IMR-90 (cell line): ENCODE measurements around the gene HTT. TPM values are rescaled to one million over a fixed set of nuclear protein-coding genes. Genes with fewer than 3 reads are reported as not detected.

Experiments used
- ATAC-seq: fragments of 200-7000 bp; cut with Tn5 transposase; 2 replicates; pipeline ENCODE4 v1.9.1; 2020; ENCODE audit warnings: low read depth, mild to moderate bottlenecking, moderate library complexity
- BruUV-seq: library from RNA; stranded (reverse); fragments of 400-500 nt; replicated peaks from 2 replicates; lab custom pipeline; 2021; lab: Mats Ljungman, UMichigan
- CTCF ChIA-PET: fragments of 300-600 bp; formaldehyde crosslinking; extraction: SDS; loops from one replicate; lab custom pipeline; 2021; ENCODE audit warnings: antibody characterized with exemption; lab: Yijun Ruan, JAX
- POLR2A ChIA-PET: fragments of 300-600 bp; sonication (Branson Sonifier 250); formaldehyde crosslinking; loops from one replicate; lab custom pipeline; 2022; ENCODE audit warnings: antibody characterized with exemption; ENCODE audit not compliant: unreplicated experiment; lab: Charles Lee
- DNase-seq: peaks from one replicate; pipeline ENCODE4 v3.0.0; 2013
- H2AFZ ChIP-seq: replicated peaks from 2 replicates; pipeline ENCODE3; 2013; ENCODE audit warnings: low read length, mild to moderate bottlenecking; ENCODE audit not compliant: poor library complexity
- H2AK5ac ChIP-seq: 2 replicates; pipeline ENCODE4 v1.6.1; 2013; ENCODE audit warnings: low read depth, low read length, inconsistent platforms
- H2AK9ac ChIP-seq: replicated peaks from 2 replicates; pipeline ENCODE3; 2013; ENCODE audit warnings: mild to moderate bottlenecking, low read depth, low read length, moderate library complexity; ENCODE audit not compliant: poor library complexity
- H2BK120ac ChIP-seq: 2 replicates; pipeline ENCODE4 v1.6.1; 2013; ENCODE audit warnings: low read depth, low read length, inconsistent platforms
- H2BK15ac ChIP-seq: 3 replicates; pipeline ENCODE4 v1.6.1; 2013; ENCODE audit warnings: low read depth, low read length, inconsistent platforms
- H2BK20ac ChIP-seq: 2 replicates; pipeline ENCODE4 v1.6.1; 2013; ENCODE audit warnings: low read depth, mild to moderate bottlenecking, inconsistent platforms, low read length, moderate library complexity
- H2BK5ac ChIP-seq: 2 replicates; pipeline ENCODE4 v1.6.1; 2013; ENCODE audit warnings: mild to moderate bottlenecking, low read depth, low read length, inconsistent platforms; ENCODE audit not compliant: poor library complexity, severe bottlenecking
- H3K14ac ChIP-seq: replicated peaks from 2 replicates; pipeline ENCODE4 v1.6.1; 2013; ENCODE audit warnings: low read depth, low read length, inconsistent platforms
- H3K18ac ChIP-seq: 2 replicates; pipeline ENCODE4 v1.6.1; 2013; ENCODE audit warnings: low read depth, low read length, control low read depth
- H3K23ac ChIP-seq: 2 replicates; pipeline ENCODE4 v1.6.1; 2013; ENCODE audit warnings: low read depth, low read length, inconsistent platforms
- H3K27ac ChIP-seq: 2 replicates; pipeline ENCODE4 v1.5.1; 2013; ENCODE audit warnings: mild to moderate bottlenecking, control low read depth, low read length; ENCODE audit not compliant: insufficient read depth
- H3K27me3 ChIP-seq: 2 replicates; pipeline ENCODE4 v1.6.1; 2013; ENCODE audit warnings: low read length; ENCODE audit not compliant: control insufficient read depth, insufficient read depth
- H3K36me3 ChIP-seq: 2 replicates; pipeline ENCODE4 v1.6.1; 2013; ENCODE audit warnings: low read length, mixed read lengths; ENCODE audit not compliant: control insufficient read depth, insufficient read depth
- H3K4ac ChIP-seq: 2 replicates; pipeline ENCODE4 v1.6.1; 2013; ENCODE audit warnings: low read depth, low read length, inconsistent platforms
- H3K4me1 ChIP-seq: 2 replicates; pipeline ENCODE4 v1.6.1; 2013; ENCODE audit warnings: low read length, mixed read lengths; ENCODE audit not compliant: control insufficient read depth, insufficient read depth
- H3K4me2 ChIP-seq: 2 replicates; pipeline ENCODE4 v1.6.1; 2013; ENCODE audit warnings: low read depth, mild to moderate bottlenecking, control low read depth, low read length, moderate library complexity
- H3K4me3 ChIP-seq: 2 replicates; pipeline ENCODE4 v1.5.1; 2013; ENCODE audit warnings: low read depth, mild to moderate bottlenecking, control low read depth, low read length, moderate library complexity; ENCODE audit not compliant: insufficient read depth
- H3K56ac ChIP-seq: 2 replicates; pipeline ENCODE4 v1.6.1; 2013; ENCODE audit warnings: low read length, inconsistent platforms; ENCODE audit not compliant: insufficient read depth; ENCODE audit errors: extremely low read depth
- H3K79me1 ChIP-seq, 2 experiments: 2 replicates each; pipeline ENCODE4 v1.6.1; 2013; ENCODE audit warnings: low read length in 2 of 2, inconsistent platforms in 1 of 2, low read depth in 1 of 2
- H3K9ac ChIP-seq: 2 replicates; pipeline ENCODE4 v1.6.1; 2013; ENCODE audit warnings: low read depth, low read length, control low read depth
- H3K9me1 ChIP-seq: 2 replicates; pipeline ENCODE4 v1.6.1; 2013; ENCODE audit warnings: low read length, inconsistent platforms; ENCODE audit not compliant: insufficient read depth
- H3K9me3 ChIP-seq: 2 replicates; pipeline ENCODE4 v1.6.1; 2013; ENCODE audit warnings: low read length; ENCODE audit not compliant: control insufficient read depth, insufficient read depth
- H4K20me1 ChIP-seq: 2 replicates; pipeline ENCODE4 v1.6.1; 2013; ENCODE audit warnings: low read length, inconsistent platforms; ENCODE audit not compliant: insufficient read depth
- H4K5ac ChIP-seq: 2 replicates; pipeline ENCODE4 v1.6.1; 2013; ENCODE audit warnings: mild to moderate bottlenecking, low read depth, low read length, control low read depth
- H4K8ac ChIP-seq, 2 experiments: 2 replicates each; pipeline ENCODE4 v1.6.1; 2013; ENCODE audit warnings: low read depth in 2 of 2, low read length in 2 of 2, control low read depth in 1 of 2, inconsistent platforms in 1 of 2
- H4K91ac ChIP-seq: 2 replicates; pipeline ENCODE4 v1.6.1; 2013; ENCODE audit warnings: low read depth, low read length, inconsistent platforms; ENCODE audit not compliant: insufficient read depth
- BHLHE40 ChIP-seq: fragments of 150-350 bp; IDR thresholded peaks from 2 replicates; pipeline ENCODE4 v1.6.1; 2016; ENCODE audit warnings: mild to moderate bottlenecking, low read depth, low read length
- CEBPB ChIP-seq: IDR thresholded peaks from 2 replicates; pipeline ENCODE4 v1.6.1; 2012; ENCODE audit warnings: low read depth, low read length, improper control_type of control experiment
- CHD1 ChIP-seq: IDR thresholded peaks from 2 replicates; pipeline ENCODE4 v1.6.1; 2012; ENCODE audit warnings: low read depth, low read length, improper control_type of control experiment
- FOS ChIP-seq: fragments of 150-350 bp; IDR thresholded peaks from 2 replicates; pipeline ENCODE4 v1.6.1; 2016; ENCODE audit warnings: low read depth, low read length
- MAFK ChIP-seq: IDR thresholded peaks from 2 replicates; pipeline ENCODE4 v1.6.1; 2012; ENCODE audit warnings: low read depth, low read length, improper control_type of control experiment
- MAZ ChIP-seq: IDR thresholded peaks from 2 replicates; pipeline ENCODE4 v1.6.1; 2012; ENCODE audit warnings: low read depth, mild to moderate bottlenecking, low read length, improper control_type of control experiment, moderate library complexity, borderline replicate concordance
- MXI1 ChIP-seq: IDR thresholded peaks from 2 replicates; pipeline ENCODE4 v1.6.1; 2012; ENCODE audit warnings: low read depth, mild to moderate bottlenecking, low read length, moderate library complexity, borderline replicate concordance
- NFE2L2 ChIP-seq: fragments of 150-350 bp; IDR thresholded peaks from 2 replicates; pipeline ENCODE4 v1.6.1; 2016; ENCODE audit warnings: low read depth, mild to moderate bottlenecking, low read length
- POLR2A ChIP-seq: IDR thresholded peaks from 2 replicates; pipeline ENCODE4 v1.6.1; 2012; ENCODE audit warnings: mild to moderate bottlenecking, low read depth, low read length
- RAD21 ChIP-seq: IDR thresholded peaks from 2 replicates; pipeline ENCODE4 v1.6.1; 2012; ENCODE audit warnings: low read length, improper control_type of control experiment
- RCOR1 ChIP-seq: IDR thresholded peaks from 2 replicates; pipeline ENCODE4 v1.6.1; 2012; ENCODE audit warnings: mild to moderate bottlenecking, low read length, improper control_type of control experiment; ENCODE audit not compliant: insufficient replicate concordance
- RFX5 ChIP-seq: IDR thresholded peaks from 2 replicates; pipeline ENCODE4 v1.8.0; 2012; ENCODE audit warnings: low read depth, mild to moderate bottlenecking, low read length, moderate library complexity
- SMC3 ChIP-seq: fragments of 150-350 bp; IDR thresholded peaks from 2 replicates; pipeline ENCODE4 v1.6.1; 2016; ENCODE audit warnings: low read depth, mild to moderate bottlenecking, antibody characterized with exemption, low read length, moderate library complexity
- WGBS, 2 experiments: methylation state at CpG; one replicate each; pipeline versions ENCODE4 v1.1.5 to v1.1.7; 2013; ENCODE audit warnings: missing lambda C conversion rate in 2 of 2; ENCODE audit not compliant: insufficient read length in 1 of 2; ENCODE audit errors: extremely low coverage in 2 of 2; 5-methylcytosine and 5-hydroxymethylcytosine counted together
- dilution Hi-C: fragments of 300-500 bp; cut with HindIII; formaldehyde crosslinking; loops from one replicate; pipeline ENCODE4 v1.14.3; 2018; ENCODE audit warnings: low sequenced_read_pairs; ENCODE audit not compliant: unreplicated experiment
- in situ Hi-C: fragments of 300-500 bp; cut with MboI; formaldehyde crosslinking; loops from 3 replicates; pipeline ENCODE4 v1.14.3; 2019; ENCODE audit warnings: low sequenced_read_pairs, inconsistent platforms, mixed read lengths
- intact Hi-C: fragments of 100-400 bp; cut with micrococcal nuclease; formaldehyde crosslinking; loops from 2 replicates; pipeline ENCODE4 v1.10.0; 2022
- polyA plus RNA-seq, 3 experiments: library from polyadenylated mRNA; depleted of rRNA; stranded (reverse); fragments of >200 nt; gene quantifications; 2 replicates each; pipeline ENCODE4 v1.2.3, GENCODE V29; 2012; ENCODE audit warnings: low replicate concordance in 1 of 3
- total RNA-seq: library from RNA; depleted of rRNA; stranded (reverse); fragments of >200 nt; gene quantifications from 2 replicates; pipeline ENCODE4 v1.2.3, GENCODE V29; 2012
- TF ChIP-seq, protein P1 (sequence below): conservative IDR thresholded peaks from 2 replicates; pipeline ENCODE4 v1.5.1; 2012; ENCODE audit warnings: mild to moderate bottlenecking, low read depth, low read length, improper control_type of control experiment
- TF ChIP-seq, protein P2 (sequence below): fragments of 150-350 bp; IDR thresholded peaks from 2 replicates; pipeline ENCODE4 v1.6.1; 2017; ENCODE audit warnings: mild to moderate bottlenecking, antibody characterized with exemption, low read length, low read depth

The HTT gene
- total and polyA plus RNA-seq, 2 of the 4 experiments (the other 2 are of a cell fraction): 11.6 to 14.3 TPM

DNA sequence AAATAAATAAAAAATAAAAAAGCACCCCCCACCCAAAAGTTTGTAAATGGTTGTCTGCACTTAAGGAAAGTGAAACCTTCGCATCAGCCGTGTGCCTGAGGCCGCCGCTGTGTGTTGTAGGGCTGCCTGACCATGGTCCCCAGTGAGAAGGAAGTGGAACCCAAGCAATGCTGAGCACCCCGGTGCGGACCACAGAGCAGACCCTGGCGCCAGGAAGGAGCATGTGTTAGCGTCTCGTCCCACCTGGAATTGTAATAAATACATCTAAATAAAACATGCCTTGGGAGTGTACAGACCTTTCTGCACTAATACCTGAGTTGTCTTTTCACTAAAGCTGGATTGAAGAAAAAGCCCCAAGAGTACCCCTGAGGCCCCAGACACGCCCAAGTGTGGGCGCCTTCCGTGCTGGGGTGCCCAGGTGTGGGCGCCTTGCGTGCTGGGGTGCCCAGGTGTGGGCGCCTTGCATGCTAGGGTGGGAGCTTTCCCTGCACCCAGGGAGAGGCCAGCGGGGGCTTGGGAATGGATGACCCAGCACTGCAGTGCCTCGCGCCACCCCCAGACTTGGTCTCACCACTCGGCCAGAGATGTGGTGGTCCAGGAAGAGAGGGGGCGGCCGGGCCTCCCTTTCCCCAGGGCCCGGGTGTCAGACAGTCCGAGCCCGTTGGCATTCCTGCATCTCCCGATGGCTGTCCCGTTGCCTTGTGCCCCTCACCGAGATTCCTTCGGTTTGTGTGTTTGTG lies 33.9 kb upstream of the HTT start:
- CTCF ChIA-PET: no interaction called here
- H3K27ac ChIP-seq: no peak overlapping the region
- TF ChIP-seq RCOR1 (no peak), CEBPB (no peak), MXI1 (no peak), MAFK (no peak), CHD1 (no peak), RAD21 (no peak), NFE2L2 (no peak), RFX5 (no peak), FOS (no peak), MAZ (no peak), BHLHE40 (no peak), POLR2A (no peak), SMC3 (no peak)
- TF ChIP-seq, protein P1, sequence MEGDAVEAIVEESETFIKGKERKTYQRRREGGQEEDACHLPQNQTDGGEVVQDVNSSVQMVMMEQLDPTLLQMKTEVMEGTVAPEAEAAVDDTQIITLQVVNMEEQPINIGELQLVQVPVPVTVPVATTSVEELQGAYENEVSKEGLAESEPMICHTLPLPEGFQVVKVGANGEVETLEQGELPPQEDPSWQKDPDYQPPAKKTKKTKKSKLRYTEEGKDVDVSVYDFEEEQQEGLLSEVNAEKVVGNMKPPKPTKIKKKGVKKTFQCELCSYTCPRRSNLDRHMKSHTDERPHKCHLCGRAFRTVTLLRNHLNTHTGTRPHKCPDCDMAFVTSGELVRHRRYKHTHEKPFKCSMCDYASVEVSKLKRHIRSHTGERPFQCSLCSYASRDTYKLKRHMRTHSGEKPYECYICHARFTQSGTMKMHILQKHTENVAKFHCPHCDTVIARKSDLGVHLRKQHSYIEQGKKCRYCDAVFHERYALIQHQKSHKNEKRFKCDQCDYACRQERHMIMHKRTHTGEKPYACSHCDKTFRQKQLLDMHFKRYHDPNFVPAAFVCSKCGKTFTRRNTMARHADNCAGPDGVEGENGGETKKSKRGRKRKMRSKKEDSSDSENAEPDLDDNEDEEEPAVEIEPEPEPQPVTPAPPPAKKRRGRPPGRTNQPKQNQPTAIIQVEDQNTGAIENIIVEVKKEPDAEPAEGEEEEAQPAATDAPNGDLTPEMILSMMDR: no peak
- TF ChIP-seq, protein P2, sequence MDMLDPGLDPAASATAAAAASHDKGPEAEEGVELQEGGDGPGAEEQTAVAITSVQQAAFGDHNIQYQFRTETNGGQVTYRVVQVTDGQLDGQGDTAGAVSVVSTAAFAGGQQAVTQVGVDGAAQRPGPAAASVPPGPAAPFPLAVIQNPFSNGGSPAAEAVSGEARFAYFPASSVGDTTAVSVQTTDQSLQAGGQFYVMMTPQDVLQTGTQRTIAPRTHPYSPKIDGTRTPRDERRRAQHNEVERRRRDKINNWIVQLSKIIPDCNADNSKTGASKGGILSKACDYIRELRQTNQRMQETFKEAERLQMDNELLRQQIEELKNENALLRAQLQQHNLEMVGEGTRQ: no peak

More for the DNA sequence above, 33.9 kb upstream of the HTT start:
- Histone ChIP-seq H2BK20ac (no peak overlapping the region), H3K18ac (no peak overlapping the region), H3K79me1 (no peaks in the 10 kb centered on the region), H3K36me3 (no peaks in the 10 kb centered on the region), H3K9me1 (no peaks in the 10 kb centered on the region), H4K8ac (0 out of 4 replicates have a peak overlapping the region, but pooled peaks of 1 of the 2 experiments have one; percentile 70), H4K91ac (no peak overlapping the region), H2BK15ac (no peak overlapping the region), H2AFZ (no peak overlapping the region), H2BK5ac (no peak overlapping the region), H3K9ac (no peak overlapping the region), H2BK120ac (no peak overlapping the region), H3K27me3 (peaks cover 19% of the 10 kb centered on the region; the same call in 1 of the 2 replicates), H4K20me1 (no peaks in the 10 kb centered on the region), H3K4me3 (no peak overlapping the region), H3K14ac (no peak overlapping the region), H2AK5ac (no peak overlapping the region), H4K5ac (no peak overlapping the region), H2AK9ac (peak overlapping the region; percentile 42), H3K23ac (no peak overlapping the region), H3K9me3 (no peaks in the 10 kb centered on the region), H3K4me2 (no peak overlapping the region), H3K4ac (no peak overlapping the region), H3K4me1 (peaks cover 2% of the 10 kb centered on the region; the same call in 1 of the 2 replicates), H3K56ac (no peak overlapping the region)
- POLR2A ChIA-PET: no interaction called here
- intact Hi-C loops (no loop called here), dilution Hi-C loops (no loop called here), in situ Hi-C loops (loop anchor here (25.0 kb wide), 1 partner anchor 278 kb away; the partner anchor contains the start of gene TNIP2)
- WGBS, 2 experiments: 77% methylated on average over 6 of the region's 28 CpGs; no CpG with 5 or more reads in 1 of the 2 experiments
- no peak for ATAC-seq
- BruUV-seq: no TSS peak
- DNase-seq: no peak
